ENCODE measurements around the gene DISP2.

The DISP2 gene

DNA sequence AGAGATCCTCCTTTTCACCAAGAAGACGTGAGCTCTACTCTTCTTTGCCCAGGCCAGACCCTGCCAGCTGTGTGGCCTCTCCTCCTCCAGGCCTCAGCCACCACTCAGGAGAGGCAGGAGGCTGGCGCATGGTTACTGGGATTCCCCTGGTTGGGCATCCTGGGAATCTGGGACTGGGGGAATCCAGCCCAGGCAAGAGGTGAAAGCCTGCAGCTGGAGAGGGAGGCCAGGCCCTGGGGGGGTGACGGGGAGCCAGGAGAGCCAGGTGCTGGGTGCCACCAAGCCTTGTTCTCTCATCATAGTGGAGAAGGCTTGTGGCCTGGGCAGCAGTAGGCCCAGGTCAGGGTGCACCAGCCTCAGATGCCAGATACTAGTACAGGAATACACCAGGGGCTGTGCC is 23.5 kb upstream of the DISP2 start:
- Histone ChIP-seq H3K4me1 (peaks cover 6 to 99% (median 77%) of the 10 kb centered on the region in 4 donors), H3K27me3 (no peaks in the 10 kb centered on the region), H3K9me3 (no peaks in the 10 kb centered on the region), H3K36me3 (peaks cover 0 to 8% (median 0%) of the 10 kb centered on the region in 3 donors), H3K27ac (peak overlapping the region; percentile 90), H3K4me3 (no peak overlapping the region)
- DNase-seq: no peak
- TF ChIP-seq, protein P1, sequence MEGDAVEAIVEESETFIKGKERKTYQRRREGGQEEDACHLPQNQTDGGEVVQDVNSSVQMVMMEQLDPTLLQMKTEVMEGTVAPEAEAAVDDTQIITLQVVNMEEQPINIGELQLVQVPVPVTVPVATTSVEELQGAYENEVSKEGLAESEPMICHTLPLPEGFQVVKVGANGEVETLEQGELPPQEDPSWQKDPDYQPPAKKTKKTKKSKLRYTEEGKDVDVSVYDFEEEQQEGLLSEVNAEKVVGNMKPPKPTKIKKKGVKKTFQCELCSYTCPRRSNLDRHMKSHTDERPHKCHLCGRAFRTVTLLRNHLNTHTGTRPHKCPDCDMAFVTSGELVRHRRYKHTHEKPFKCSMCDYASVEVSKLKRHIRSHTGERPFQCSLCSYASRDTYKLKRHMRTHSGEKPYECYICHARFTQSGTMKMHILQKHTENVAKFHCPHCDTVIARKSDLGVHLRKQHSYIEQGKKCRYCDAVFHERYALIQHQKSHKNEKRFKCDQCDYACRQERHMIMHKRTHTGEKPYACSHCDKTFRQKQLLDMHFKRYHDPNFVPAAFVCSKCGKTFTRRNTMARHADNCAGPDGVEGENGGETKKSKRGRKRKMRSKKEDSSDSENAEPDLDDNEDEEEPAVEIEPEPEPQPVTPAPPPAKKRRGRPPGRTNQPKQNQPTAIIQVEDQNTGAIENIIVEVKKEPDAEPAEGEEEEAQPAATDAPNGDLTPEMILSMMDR (IDR thresholded peaks at IDR 0.05): no peak
- intact Hi-C loops (cut with DNase I; ENCODE audit: low total_unique reads): no loop called here

DNA sequence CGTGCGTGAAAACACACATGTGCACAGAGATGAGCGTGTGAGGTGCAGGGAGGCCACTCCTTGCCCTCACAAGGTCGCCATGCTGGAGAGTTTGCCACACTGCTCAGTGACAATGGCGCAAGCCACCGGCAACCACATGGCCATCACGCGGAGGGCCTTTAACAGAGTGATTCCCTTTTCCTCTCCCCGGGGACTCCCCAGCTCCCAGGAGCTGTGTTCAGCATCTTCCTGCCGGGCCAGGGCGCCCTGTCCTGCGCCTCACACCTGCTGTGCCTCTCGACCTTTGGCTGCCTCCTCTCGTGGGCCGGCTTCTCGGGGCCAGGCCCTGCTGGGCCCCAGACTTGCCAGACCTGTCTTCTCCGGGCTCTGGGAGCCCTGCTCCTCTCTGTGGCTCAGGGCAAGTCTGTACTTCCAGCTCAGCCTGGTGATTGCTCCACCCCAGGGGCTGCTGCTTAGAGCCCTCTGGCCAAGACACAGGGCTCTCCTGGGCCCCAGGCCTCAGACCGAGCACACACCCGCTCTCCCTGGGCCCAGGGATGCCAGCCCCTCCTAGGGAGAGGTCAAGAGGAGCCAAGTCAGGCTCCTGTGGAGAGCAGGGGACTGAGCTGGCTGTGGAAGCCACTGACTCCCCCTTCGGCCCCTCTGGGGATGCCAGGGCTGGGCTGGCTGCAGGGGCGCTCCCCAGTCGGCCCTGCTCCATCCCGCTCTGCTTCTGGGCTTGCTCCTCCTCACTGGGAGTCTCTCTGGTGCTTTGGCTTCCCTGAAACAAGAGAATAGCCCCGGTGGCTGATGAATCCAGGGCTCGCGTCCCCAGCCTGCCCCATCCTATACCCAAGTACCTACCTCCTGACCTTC is 22.9 kb upstream of the DISP2 start:
- Histone ChIP-seq H3K9me3 (no peaks in the 10 kb centered on the region), H3K4me1 (peaks cover 6 to 99% (median 77%) of the 10 kb centered on the region in 4 donors), H3K27me3 (no peaks in the 10 kb centered on the region), H3K27ac (peak overlapping the region; percentile 90), H3K4me3 (no peak overlapping the region), H3K36me3 (peaks cover 0 to 8% (median 0%) of the 10 kb centered on the region in 3 donors)
- TF ChIP-seq, protein P1 (IDR thresholded peaks at IDR 0.05): no peak
- DNase-seq: no peak
- intact Hi-C loops (cut with DNase I; ENCODE audit: low total_unique reads): no loop called here

DNA sequence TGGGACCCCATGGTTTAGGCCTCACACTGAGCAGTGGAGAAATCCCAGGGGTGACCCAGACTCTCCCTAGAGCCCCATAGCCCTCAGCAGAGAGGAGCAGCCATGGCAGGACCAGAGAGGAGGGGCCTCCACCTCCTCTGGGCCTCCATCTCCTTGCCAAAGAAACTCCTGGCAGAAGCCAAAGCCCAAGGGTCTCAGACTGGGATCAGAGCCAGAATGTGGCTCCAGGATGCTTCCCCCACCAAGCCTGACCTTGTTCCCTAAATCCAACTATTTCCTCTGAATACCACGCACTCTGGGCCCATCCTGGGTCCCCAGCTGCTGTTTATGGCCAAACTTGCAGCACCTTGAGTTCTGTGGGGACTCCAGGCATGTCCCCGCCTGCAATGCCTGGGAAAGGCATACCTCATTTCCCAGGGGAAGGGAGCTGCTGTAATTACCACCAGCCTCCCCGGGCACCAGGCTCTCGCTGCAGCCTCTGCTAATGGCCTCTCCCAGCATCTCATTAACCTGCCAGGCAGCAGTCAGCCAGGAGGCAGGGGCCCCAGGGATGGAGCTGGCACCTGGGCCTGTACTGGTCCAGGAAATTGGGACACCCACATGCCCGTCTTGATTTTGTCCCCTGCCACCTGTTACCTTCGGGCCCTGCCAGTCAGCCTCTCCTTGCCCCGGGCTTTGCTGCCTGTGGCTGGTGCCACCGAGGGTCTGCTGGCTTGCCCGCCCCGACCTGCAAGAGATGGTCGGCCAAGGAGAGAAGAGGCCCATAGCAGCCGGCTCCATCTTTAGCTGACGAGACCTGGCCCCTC is 21.9 kb upstream of the DISP2 start:
- Histone ChIP-seq H3K27ac (peak overlapping the region; percentile 90), H3K36me3 (peaks cover 0 to 8% (median 0%) of the 10 kb centered on the region in 3 donors), H3K4me1 (peaks cover 6 to 99% (median 77%) of the 10 kb centered on the region in 4 donors), H3K27me3 (no peaks in the 10 kb centered on the region), H3K4me3 (no peak overlapping the region), H3K9me3 (no peaks in the 10 kb centered on the region)
- intact Hi-C loops (cut with DNase I; ENCODE audit: low total_unique reads): no loop called here
- TF ChIP-seq, protein P1 (IDR thresholded peaks at IDR 0.05): no peak
- DNase-seq: no peak

DNA sequence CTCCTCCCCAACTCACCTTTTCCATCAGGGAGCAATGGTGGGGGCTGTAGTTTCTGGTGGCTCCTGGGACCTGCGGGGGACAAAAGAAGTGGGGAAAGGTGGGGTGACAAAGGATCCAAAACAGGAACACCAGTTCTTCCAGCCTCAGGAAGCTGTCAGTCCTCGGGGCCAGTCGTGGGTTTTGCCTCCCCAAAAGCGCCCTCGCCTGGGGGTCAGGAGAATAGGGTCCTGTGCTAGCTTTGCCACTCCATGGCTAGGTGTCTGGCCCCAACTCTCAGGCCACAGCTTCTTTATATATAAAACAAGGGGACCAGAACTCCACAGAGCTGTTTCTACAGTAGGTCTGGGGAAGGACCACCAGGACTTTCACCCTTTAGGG is 21.3 kb upstream of the DISP2 start:
- peak overlapping the region; percentile 90 for H3K27ac ChIP-seq

DNA sequence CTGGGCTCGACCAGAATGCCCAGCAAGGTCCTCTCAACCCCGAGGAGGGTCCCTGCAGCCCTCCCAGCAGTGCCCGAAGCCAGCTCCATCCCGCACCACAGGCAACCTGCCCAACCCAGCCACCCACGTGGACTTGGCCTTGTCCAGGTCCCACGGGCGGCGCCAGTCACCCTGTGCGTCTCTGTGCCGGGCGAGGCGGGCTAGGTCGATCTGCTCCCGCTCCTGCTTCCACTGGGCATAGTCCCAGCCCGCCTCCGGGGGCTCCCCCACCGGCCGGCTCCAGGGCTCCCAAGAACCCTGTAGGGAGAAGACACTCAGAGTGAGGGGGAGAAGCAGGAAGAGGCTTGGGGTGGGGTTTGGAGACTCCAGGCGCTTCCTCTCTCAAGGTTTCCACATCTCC is 20.4 kb upstream of the DISP2 start:
- Histone ChIP-seq H3K4me3 (peak overlapping the region; percentile 8 to 43), H3K36me3 (no peaks in the 10 kb centered on the region), H3K9me3 (no peaks in the 10 kb centered on the region), H3K4me1 (peaks cover 6 to 100% (median 90%) of the 10 kb centered on the region in 4 donors), H3K27ac (peak overlapping the region; percentile 90), H3K27me3 (no peaks in the 10 kb centered on the region)
- intact Hi-C loops (cut with DNase I; ENCODE audit: low total_unique reads): no loop called here
- TF ChIP-seq, protein P1 (IDR thresholded peaks at IDR 0.05): no peak
- DNase-seq: peak in 1 of 2 donors; percentile 85

More for the DNA sequence above, 21.3 kb upstream of the DISP2 start:
- intact Hi-C loops (cut with DNase I; ENCODE audit: low total_unique reads): no loop called here
- TF ChIP-seq, protein P1 (IDR thresholded peaks at IDR 0.05): no peak
- Histone ChIP-seq H3K27me3 (no peaks in the 10 kb centered on the region), H3K36me3 (peaks cover 0 to 8% (median 0%) of the 10 kb centered on the region in 3 donors), H3K9me3 (no peaks in the 10 kb centered on the region), H3K4me1 (peaks cover 6 to 100% (median 83%) of the 10 kb centered on the region in 4 donors), H3K4me3 (no peak overlapping the region)
- DNase-seq: no peak
